NCI-H1417 treated with DMSO at 0.1 percent for 48 hours (cell line): Measurements from ENCODE around the gene ZSCAN2.
"Not testable (repeated sequence)": the region's sequence is repeated elsewhere in the genome, so short reads cannot be mapped to it uniquely, and the experiment has no call there.

Source experiments
- DNase-seq: peaks from one replicate; lab custom pipeline; 2025; lab: John Stamatoyannopoulos, UW

The ZSCAN2 gene

DNA sequence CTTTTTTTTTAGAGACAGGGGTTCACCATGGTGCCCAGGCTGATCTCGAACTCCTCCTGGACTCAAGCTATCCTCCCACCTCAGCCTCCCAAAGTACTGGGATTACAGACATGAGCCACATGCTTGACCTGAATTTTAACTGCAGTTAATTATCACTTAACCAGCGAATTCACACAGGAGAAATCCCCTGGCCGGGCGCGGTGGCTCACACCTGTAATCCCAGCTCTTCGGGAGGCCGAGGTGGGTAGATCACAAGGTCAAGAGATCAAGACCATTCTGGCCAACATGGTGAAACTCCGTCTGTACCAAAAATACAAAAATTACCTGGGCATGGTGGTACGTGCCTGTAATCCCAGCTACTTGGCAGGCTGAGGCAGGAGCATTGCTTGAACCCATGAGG lies 41.1 kb downstream of the ZSCAN2 start:
- not testable (repeated sequence) for DNase-seq

DNA sequence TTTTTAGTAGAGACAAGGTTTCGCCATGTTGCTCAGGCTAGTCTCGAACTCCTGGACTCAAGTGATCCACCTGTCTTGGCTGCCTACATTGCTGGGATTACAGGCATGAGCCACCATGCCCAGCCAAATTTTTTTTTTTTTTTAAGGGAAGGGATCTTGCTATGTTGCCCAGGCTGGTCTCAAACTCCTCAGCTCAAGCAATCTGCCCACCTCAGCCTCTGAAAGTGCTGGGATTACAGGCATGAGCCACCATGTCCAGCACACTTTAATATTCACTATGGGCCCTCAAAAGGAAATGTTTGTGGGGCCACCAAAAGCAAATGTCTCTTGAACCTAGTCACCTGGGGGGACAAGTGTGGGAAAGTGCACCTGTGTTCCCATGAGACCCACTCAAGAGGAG lies 41.8 kb downstream of the ZSCAN2 start:
- not testable (repeated sequence) for DNase-seq

DNA sequence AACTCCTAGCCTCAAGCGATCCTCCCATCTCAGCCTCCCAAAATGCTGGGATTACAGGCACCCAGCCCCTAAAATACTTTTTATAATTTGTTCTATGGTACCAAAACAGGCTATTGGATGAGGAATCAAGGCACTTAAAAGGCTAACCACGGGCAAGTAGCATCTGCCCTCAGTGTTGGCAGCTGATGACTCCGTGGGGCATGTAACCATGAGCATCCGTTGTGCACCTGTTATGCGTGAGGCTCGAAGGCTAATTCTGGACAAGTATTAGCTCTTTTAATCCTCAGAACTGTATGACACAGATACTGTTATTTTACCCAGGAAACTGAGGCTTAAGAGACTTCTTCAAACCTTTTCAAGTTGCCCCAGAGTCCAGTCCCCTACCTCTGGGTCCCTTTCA lies 43.0 kb downstream of the ZSCAN2 start:
- no peak for DNase-seq

DNA sequence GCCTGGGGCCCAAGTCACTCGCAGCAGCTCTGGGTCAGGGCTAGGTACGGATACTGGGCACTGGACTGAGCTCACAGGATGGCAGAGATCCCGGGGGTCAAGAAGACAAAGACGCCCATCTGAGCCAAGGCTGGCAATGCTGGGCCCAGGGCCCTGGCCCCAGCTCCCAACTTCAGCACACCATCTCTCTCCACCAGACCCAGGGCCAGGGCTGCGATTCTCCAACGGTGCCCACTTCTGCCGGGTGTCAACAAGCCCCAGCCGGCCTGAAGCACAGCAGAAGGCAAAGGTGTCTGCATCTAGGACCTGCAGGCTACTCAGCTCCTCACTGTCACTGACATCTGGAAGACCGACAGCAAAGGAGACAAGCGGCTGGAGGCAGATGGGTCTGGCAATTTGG lies 44.7 kb downstream of the ZSCAN2 start:
- no peak for DNase-seq

DNA sequence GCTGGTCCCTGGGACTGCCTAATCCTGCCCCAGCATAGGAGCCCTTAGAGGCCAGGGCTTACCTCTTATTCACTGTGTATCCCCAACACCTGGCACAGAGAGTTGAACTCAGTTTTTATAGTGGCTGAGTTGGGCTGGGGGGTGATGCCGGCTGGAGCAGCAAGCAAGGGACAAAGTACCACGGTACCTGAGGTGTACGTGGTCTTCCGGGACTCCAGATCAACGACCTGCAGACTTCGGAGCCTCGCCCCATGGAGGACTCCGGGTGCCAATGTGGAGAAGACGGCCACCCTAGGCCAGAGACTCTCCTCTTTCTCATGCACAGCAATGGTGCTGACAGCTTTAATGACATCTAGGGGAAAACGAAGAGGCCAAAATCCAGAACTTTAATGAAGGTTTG lies 45.2 kb downstream of the ZSCAN2 start:
- no peak for DNase-seq

DNA sequence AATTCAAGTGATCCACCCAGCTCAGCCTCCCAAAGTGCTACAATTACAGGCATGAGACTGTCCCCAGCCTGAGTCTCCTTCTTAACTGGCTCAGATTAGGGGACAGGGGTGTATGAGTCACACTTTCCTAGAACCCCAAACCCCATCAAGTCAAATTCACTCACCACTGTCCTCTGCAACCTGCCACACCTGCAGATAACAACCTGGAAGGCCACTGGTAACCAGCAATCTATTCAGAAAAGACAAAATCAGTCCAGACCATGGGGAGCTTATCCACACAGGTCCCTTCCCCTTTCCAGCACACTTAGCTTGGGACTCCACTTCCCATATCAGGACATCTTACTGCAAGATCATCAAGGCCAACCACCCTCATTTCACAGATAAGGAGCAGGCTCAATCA lies 46.9 kb downstream of the ZSCAN2 start:
- no peak for DNase-seq

DNA sequence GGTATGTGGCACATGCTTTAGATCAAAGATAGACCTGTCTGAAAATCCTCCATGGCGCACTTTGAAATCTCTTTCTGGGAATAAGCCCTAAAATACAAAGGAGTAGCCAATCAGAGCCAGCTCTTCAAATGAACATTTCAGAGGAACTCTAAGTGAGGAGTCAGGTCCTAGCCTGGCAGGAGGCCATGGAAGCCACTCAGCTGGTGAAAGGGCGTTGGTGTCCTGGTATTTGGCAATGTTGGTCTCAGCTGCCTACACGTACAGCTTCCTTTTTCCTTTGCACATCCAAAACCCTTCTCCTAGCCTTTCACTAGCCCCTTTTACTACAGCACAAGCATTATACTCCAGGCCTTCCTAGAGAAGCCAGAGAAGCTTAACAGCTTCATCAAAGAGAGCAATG lies 47.7 kb downstream of the ZSCAN2 start:
- DNase-seq, result no peak

DNA sequence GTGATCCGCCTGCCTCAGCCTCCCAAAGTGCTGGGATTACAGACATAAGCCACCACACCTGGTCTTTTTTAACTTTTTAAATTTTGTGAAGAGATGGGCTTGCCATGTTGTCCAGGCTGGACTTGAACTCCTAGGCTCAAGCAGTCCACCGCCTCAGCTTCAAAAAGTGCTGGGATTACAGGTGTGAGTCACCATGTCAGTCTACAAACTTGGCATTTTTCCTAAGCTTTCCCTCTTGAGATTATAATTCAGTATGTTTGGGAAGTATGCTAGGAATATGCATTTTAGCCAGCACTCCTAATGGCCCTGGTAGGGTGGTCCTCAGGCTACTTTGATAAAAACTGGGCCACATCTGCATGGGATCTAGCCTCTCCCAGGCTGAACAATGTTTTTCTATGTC lies 48.9 kb downstream of the ZSCAN2 start:
- no peak for DNase-seq

DNA sequence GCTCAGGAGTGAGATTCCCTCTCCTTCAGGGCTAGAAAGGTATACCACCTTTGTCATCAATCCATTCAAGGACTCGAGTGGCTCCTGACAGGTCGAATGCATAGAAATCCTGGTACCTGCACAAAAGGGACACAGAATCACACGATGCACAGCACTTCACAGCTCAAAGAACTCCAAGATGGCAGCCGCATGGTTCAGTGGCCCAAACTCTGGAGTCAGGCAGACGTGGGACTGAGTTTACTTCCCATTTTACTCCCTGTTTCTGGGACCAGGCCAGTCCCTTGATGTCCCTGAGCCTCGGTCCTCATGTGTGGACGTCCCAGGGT lies 52.7 kb downstream of the ZSCAN2 start:
- DNase-seq, result no peak

DNA sequence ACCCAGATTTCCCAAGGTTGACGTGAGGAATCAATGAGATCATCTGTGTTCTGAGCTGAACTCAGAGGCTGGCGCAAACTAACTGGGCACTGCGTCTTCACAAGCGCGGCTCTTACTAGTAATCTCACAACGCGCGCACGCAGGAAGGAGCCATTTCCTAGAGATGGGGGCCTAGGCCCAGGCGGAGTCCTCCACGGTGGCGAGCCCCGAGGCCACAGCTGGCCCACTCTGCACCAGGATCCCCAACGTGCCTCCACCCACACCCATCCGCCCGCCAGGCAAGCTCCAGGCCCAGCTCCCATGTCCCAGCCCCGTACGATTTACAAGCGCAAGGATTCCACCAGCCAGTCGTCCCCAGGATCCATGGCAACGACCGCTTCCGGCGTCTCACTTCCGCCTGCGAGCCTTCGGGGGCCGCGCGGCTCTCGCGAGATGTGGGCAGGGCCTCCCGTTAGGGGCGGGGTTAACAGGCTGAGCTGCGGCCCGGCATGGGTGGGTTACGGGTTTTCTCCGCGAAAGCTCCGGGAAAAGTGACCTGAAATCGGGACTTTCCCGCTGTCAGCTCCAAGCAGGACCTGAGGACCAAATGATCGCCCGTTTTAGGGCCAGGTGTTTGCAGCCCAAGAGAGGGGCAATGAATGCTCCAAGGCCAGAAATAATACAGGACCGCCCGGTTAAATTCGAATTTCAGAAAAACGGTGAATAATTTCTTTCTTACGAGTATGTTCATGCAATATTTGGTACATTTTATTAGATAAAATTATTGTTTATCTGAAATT lies 53.3 kb downstream of the ZSCAN2 start, which contains the start of gene WDR73:
Gene WDR73 (minus strand): TSS at position 374 of the 779 bp plus-strand sequence. CDS start 9 bp downstream, at position 365.
- DNase-seq, result peak; percentile 81

DNA sequence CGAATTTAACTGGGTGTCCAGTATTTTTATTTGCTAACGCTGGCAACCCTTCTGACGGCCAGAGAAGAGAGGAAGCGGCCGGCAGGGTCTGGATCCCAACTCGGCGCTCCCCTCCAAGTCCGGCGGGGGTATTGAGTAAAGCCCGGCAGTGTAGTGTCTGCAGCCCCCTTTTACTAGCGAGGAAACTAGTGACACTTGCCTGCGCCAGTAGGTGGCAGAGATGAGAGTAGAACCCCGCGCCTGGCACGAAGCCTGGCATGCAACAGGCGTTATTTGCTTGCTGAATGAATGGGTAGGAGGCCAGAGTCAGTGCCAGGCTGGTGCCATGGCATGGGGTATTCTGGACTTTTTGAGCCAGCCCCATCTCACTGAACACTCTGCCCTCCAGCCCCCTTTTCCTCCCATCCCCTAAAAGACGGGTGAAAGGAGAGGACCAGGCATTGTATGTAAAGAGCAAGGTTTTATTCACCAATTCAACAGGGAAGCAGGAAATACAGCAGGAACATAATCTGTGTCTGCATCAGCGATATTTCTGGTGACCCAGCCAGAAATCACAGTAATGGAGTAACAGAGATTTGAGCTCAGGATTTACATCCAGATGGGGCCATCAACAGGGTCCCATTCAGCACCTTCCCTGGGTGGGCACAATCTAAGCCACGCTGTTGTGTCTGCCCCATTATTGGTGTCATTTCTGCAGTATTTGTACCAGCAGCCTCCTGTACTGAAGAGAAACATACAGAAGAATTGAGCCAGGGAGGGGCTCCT lies 54.1 kb downstream of the ZSCAN2 start:
- DNase-seq, result peak; percentile 26

DNA sequence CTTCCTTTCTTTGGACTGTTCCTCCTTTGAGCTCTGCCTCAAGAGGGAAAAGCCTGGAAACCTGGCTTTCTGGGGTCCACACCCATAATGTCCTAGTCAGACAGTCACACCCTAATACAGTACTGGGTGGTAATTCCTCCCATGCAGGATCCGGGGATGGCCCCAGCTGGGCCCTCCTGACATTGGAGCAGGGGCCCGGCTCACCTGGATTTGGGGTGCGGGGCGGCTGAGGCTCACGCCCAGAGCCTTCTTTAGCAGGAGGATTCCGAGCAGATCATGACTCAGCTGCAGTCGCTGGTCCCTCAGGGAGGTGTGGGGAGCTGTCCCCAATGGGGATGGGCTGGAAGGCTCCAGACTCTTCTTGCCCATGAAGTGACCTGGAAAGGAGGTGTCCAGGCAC lies 56.2 kb downstream of the ZSCAN2 start:
- no peak for DNase-seq

DNA sequence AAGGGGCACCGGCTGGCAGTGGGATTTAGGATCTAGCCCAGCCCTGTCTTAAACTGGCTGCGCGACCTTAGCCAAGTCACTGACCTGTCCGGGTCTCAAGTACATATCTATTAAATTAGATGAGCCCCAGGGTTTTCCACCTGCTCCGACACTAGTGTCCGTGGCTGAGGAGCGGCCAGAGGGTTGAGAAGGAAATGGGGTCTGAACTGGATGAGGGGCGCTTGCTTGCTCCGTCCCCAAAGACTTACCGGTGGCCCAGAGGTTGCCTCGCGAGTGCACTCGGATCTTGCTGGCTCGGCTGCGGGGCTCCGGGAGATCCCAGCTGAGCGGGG lies 56.9 kb downstream of the ZSCAN2 start:
- no peak for DNase-seq

DNA sequence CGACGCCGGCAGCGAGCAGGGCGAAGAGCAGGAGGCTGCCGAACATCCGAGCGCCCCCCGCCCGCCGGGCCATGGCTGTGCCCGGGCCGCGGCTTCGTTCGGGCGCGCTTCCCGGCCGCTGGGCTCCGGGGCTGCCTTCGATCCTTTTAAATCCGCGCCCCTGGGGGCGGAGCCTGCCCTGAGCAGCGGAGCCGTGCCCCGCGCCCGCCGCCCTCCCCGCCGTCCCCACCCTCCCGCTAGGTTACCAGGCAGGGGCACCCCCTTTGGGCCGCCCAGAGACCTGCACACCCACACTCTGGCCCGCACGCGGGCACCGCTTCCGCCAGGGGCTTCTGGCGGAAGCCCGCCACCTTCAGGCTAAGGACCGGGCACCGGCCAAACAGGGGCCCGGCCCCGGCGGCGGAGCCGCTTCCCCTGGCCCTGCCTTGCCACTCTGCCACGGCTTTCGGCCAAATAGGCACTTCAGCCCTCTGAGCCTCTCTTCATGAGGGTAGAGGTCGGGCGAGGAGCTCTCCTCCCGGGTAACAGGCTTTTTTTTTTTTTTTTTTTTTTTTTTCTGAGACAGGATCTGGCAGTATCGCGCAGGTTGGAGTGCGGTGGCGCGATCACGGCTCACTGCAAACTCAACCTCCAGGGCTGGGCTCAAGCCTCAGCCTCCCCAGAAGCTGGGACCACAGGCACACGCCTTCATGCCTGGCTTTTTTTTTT lies 57.4 kb downstream of the ZSCAN2 start, which contains the start of gene NMB:
Gene NMB (minus strand): TSS at position 120 of the 708 bp plus-strand sequence. CDS start 47 bp downstream, at position 73.
- peak; percentile 12 for DNase-seq

DNA sequence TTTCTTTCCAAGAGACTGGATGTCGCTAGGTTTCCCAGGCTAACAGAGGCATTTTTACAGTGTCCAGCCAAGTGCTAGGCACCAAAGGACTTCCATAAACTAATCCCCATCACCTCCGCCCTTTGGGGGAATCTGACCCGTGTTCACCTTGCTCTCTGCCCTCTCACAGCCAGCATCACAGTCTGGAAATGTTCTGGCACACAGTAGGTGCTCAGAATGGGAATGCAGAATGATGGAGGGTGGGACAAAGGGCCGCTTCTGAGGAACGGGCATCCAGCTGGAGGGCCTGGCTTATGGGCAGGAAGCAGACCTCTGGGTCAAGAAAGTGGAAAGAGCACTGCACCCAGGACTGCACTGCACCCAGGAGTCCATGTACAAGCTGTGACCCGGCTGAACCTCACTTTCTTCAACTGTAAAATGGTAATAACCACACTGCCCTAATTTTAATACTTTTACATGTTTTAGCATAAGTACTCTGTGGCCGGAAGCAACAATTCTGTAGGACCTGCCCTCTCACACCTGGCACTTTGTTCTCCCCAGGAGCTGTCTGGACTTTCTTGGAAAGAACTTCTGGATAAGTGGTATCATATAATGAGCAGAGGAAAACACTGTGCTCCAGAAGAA lies 58.1 kb downstream of the ZSCAN2 start:
- DNase-seq, result no peak

DNA sequence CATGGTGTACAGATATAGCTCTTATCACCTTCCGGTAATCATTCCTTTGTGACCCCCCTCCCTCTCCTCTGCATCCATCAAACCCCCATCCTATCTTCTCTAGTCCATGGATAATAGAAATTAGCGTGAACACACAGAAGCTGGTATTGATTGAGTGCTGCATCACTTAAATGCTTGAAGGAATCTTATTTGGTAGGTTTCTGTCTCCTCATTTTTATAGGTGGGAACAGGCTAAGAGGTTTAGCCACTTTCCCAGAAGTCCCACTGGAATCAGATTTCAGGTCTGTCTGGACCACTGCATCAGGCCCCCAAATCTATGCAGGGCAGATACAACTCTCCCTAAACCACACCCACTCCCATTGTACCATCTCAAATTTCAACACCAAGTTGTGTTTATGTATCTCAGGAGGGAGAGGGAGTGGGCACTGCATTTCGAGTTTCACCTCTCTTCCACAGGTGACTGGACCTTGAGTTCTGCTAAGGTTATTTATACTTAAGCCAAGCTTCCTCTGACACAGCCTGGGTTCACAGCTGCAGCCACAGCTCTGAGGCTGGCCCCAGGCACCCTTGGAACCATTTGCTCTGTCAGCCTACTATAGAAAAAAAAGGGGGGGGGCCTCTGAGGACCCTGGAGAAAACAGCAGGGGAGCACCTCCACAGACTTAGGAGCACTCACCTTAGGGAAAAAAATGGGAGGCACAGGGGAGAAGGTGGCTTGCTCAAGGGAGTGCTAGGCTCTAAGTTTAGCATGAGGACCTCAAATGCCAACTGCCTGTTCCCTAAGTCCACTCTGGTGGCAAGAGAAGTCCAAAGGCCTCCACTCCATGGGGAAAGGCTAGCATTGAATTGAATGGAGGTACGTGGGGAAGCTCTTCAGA lies 59.3 kb downstream of the ZSCAN2 start:
- DNase-seq, result no peak

DNA sequence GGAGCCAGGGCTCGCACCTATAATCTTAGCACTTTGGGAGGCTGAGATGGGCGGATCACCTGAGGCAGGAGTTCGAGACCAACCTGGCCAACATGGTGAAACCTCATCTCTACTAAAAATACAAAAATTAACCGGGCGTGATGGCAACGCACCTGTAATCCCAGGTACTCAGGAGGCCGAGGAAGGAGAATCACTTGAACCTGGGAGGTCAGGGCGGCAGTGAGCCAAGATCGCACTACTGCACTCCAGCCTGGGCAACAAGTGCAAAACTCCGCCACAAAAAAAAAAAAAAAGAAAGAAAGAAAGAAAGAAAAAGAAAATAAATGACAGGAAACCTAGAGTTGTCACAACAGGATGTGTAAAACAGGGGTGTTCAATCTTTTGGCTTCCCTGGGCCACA lies 60.2 kb downstream of the ZSCAN2 start:
- no peak for DNase-seq

DNA sequence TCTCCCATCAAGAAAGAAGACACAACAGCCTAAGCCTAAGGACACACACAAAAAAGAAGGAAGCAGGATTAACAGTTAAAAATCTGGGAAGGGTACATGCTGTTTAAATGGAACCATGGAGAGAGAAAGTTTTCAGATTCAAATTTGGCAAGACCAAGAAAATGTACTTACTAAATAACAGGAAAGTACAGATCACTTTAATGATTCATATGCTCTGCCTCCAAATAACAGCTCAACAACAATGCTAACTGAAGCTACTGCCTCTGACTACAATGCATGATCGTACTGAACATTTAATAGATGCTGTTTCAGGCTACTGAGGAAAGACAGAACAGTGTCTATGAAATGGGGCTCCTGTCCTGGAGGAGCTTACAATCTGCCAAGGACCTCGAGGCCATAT lies 65.6 kb downstream of the ZSCAN2 start:
- no peak for DNase-seq

DNA sequence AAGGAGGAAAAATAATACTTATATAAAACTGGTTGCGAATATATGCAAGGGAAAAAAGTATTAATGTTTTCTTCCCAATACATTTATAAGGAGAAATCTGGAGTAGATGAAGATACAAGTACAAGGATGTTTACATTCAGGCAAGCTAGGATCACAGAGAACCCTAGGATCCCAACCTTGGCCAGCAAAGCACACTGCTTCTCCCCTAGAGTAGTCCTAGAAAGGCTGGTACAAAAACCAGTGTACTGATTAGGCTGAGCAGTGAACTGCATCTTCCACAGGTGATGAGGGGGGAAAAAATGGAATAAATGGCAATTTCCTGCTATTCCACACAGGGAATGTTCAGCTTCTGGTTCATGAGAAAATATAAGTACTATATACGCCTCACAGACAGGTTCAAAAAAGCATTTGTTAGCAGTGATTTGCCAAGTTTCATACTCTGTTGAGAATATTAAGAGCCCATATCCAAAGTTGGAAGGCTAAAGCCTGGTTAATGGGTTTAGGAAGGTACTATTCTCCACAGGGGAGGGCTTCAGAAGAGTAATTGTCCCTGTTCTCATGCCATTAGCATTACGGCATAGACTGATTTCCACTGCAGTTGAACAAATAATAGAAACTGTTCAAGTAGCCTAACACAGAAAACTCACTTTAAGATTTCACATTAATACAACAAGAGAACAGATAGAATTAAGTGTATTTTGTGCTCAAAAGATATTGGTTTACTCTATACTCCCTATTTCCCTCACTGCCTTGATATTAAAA lies 67.6 kb downstream of the ZSCAN2 start:
- no peak for DNase-seq

DNA sequence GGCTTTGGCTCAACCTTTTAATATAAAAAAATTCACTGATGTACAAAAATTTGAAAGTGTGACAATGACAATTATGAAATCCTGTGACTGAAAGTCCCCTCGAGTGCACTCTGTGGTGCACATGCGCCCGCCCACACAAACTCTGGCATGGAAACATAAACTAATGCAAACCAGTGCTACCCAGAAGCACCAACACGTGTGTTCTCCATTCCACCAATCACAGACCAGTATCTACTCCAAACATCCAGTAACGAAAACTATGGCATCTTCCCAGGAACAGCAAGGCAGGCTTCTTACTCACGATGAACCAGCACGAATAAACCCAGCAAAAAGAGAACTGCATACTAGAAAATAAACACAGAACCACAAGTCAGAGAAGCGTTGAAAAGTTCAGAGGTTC lies 68.9 kb downstream of the ZSCAN2 start:
- DNase-seq, result no peak

DNA sequence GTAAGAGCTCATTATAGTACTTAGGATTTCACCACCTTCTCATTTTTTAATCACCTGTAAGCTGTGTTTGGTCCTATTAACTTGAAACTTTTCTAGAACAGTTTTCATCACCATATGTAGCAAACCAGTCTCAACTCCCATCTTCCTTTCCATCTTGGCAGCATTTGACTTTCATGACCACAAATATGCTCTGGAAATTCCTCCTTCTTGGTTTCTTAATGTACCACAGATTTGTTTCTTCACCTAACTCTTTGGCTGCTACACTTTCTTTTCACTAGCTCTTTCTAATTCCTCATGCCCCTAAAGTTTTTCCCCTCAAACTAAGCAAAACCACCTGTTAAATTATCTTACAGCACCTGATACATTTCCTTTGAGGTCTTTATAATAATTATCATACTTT lies 70.4 kb downstream of the ZSCAN2 start:
- DNase-seq, result no peak
